GM18511 (cell line): ENCODE results near the gene SCAMP5.
A peak's percentile ranks its signal among the peaks of the same experiment; 100 is the strongest.

ENCODE experiments used
- ATAC-seq: cut with Tn5 transposase; IDR thresholded peaks from one replicate; pipeline ENCODE4 v1.9.1; 2021; ENCODE audit warnings: mild to moderate bottlenecking, moderate library complexity; ENCODE audit not compliant: unreplicated experiment

The SCAMP5 gene

DNA sequence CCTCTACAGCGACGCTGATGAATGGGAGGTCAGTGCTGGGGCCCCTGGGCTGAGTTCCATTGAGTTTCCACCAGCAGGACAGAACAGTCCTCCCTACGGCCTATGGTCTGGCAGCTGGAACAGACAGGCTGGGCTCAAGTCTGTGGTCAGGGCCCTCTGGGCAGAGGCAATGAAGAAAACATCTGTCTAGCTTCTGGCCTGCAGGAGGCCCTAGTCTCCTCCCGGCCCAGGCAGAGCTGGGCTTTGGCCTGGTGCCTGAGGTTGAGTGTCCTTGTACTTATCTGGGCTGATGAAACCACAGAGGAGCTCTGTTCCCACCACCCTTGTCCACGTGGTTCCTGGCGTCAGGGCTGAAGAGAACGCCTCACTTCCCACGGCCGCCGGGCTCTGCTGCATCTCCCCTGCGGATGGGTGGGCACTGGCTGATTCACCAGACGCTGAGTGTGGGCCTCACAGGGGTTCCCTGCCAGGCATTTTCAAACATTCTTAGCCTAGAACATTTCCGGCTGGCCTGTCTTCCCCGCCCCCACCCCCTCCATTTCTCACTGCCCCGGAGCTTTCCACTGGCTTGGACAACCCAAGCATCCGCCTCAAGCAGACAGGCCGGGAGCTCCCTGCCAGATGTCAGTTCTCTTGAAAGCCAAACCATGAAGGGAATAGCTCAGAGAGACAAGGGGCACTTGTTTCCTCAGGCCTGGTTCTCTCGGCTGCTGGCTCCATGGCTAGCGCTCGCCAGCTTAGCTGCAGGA lies 48.3 kb downstream of the SCAMP5 start:
- ATAC-seq = peak; percentile 38

DNA sequence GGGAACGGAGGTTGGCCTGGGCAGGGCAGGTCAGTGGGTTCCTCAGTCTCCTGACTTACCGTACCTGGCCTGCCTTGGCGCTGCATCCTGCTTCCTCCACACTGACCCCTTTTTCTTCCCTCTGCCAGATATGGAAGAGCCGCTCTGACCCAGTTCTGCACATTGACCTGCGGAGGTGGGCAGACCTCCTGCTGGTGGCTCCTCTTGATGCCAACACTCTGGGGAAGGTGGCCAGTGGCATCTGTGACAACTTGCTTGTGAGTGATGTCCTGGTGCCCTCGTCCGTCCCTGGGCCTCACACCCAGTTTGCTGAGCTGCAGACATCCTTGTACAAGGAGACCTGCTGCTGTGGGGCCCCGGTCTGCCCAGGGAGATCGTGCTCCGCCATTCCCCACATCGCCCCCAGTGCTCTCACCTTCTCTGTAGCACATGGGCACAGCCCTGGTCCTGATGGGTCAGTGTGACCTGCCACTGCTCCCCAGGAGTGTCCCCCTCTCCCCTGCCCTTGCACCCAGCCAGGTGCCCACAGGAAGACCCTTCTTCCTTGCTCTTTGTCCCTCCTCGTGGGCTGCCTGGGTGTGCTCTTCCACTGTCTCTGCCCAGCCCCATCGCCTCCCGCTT lies 49.0 kb downstream of the SCAMP5 start:
- no peak for ATAC-seq

DNA sequence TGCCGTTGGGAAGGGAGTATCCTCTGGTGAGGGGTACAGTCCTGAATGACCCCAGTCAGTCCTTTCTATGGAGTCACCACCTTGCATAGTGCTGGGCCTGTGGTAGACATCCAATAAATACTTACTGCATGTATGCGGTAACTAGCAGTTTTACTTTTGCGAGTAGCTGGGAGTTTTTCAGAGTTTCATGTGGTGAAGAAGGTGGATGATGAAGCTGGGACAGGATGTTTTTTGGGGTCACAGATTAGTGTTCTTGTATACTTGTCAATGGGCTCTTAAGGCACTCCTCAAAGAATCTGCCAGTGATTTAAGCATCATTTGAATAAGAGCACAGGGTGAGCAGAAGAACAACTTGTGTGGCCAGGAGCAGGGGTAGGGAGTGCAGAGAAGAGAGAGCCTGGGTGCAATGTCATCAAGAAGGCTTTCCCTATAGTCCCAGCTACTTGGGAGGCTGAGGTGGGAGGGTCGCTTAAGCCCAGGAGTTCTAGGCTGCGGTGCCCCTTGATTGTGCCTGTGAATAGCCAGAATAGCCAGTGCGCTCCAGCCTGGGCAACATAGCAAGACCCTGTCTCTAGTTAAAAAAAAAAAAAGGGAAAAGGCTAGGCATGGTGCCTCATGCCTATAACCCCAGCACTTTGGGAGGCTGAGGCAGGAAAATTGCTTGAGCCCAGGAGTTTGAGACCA lies 50.1 kb downstream of the SCAMP5 start:
- no peak for ATAC-seq

DNA sequence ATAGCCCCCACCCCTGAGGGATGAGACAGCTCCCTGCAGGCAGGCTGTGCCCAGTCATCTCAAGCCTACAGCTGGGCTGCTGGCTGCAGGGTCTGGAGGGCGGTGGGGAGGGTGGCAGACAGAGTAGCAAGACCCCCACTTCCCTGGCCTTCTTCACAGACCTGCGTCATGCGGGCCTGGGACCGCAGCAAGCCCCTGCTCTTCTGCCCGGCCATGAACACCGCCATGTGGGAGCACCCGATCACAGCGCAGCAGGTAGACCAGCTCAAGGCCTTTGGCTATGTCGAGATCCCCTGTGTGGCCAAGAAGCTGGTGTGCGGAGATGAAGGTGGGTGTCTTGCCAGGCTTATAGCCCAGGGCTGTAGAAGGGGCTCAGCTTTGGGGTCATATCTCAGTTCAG lies 53.0 kb downstream of the SCAMP5 start:
- ATAC-seq = no peak

DNA sequence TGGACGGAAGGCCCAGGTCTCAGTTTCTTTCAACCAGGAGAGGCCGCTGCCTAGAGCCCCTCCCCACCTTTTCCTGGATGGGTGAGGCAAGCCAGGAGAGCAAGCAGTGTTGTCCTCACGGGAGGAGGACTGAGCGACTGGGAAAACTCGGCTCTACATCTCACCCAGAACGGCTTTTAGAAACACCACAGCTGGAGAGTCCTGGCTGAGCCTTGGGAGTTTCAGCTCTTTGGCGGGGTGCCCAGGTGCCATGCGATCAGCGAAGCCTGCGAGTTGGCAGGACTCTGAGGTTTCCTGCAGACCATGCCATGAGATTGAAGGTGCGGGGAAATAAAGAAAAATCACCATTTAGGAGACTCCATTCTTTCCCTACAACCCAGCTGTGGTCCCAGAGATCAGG lies 54.0 kb downstream of the SCAMP5 start:
- no peak for ATAC-seq

DNA sequence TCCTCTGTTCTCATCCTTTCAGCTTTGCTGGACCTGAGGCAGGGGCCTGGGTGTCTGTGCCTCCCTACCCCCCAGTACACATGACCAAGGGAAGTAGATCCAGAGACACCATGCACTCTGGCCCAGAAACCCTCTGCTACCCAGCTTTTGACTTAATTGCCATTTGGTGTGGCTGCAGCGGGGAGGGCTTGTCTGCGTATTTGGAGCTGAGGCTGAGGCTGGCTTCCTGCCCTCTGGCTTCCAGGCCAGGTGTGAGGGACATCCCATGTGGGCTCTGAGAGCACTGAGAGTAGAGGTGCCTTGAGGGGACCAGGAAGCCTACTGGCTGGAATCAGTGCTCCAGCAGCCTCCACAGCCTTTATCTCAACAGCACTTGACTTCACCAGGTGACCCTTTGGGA lies 54.9 kb downstream of the SCAMP5 start:
- ATAC-seq = no peak

DNA sequence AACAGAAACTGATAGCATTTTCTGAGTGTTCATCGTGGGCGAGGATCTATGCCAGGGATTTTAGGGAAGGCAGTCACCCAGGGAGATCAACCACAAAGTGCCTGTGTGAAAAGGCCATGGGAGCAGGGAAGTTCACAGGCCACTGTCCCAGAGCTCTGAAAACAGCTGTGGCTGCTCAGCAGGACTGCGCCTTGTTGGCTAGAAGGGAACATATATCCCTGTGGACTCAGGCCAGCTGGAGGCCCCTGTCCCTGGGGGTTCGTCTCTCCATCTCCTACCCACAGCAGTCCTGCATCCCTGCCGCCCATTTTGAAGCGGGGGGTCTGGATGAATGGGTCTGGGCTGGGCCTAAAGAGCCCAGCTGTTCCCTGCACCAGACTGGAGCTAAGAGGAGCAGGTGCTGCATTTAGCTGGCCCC lies 55.8 kb downstream of the SCAMP5 start:
- ATAC-seq = no peak

GRCh38 chr15:75051711-75052110 lies 56.3 kb downstream of the SCAMP5 start:
- no peak for ATAC-seq

DNA sequence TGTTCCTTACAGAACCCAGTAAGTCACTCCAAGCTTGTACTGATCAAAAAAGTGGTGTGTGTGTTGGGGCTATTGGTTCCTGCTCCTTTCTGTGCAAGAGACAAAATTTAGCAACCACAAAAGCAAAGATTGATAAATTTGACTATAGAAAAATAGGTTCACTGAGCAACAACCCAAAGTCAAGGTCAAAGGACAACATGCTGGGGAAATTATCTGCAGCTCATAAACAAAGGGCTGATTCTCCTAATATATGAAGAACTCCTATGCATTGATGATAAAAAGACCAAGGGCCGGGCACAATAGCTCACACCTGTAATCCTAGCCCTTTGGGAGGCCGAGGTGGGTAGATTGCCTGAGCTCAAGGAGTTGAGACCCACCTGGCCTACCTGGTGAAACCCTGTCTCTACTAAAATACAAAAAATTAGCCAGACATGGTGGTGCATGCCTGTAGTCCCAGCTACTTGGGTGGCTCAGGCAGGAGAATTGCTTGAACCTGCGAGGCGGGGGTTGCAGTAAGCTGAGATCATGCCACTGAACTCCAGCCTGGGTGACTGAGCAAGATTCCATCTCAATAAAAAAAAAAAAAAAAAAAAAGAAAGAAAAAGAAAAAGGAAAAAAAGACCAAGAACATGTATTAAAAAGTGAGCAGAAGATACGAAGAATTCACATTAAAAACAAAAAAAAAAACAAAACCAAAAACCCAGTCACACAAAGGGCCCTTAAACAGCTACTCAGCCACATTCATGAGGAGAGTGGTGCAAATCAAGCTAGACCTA lies 57.8 kb downstream of the SCAMP5 start:
- no peak for ATAC-seq

GRCh38 chr15:75053748-75054125 lies 58.4 kb downstream of the SCAMP5 start:
- ATAC-seq = no peak

DNA sequence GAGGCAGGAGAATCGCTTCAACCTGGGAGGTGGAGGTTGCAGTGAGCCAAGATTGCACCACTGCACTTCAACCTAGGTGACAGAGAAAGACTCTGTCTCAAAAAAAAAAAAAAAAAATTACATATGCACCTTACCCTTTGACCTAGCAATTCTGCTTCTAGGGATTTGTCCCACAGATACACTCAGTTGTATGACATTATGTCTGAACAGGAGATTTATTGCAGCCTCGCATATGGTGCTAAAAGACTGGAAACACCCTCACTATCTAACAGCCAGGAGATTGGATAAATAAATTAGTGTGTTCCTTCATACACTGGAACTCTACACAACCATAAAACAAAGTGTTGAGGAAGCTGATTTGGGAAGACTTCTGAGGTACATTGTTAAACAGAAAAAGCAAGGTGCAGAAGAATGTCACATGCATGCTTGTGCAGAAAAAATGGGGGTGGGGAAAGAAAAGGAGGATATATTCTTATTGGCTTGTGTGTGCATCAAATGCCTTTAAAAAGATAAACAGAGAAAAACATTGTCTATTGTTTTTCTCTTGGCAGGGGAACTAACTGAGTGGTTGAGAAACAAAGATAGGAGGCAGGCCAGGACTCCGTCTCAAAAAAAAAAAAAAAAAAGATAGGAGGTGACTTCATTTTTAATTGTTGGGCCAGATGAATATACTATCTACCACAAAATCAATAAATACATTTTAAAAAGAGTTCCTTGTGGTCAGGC lies 59.0 kb downstream of the SCAMP5 start:
- ATAC-seq = no peak

GRCh38 chr15:75056036-75056435 lies 60.7 kb downstream of the SCAMP5 start:
- no peak for ATAC-seq

- no peak for ATAC-seq
Measured at GRCh38 chr15:75058127-75058905, 63.0 kb downstream of the SCAMP5 start.

- ATAC-seq = no peak
Measured at GRCh38 chr15:75059607-75060006, 64.2 kb downstream of the SCAMP5 start.

- ATAC-seq = no peak
Measured at GRCh38 chr15:75061272-75061671, 65.9 kb downstream of the SCAMP5 start.

DNA sequence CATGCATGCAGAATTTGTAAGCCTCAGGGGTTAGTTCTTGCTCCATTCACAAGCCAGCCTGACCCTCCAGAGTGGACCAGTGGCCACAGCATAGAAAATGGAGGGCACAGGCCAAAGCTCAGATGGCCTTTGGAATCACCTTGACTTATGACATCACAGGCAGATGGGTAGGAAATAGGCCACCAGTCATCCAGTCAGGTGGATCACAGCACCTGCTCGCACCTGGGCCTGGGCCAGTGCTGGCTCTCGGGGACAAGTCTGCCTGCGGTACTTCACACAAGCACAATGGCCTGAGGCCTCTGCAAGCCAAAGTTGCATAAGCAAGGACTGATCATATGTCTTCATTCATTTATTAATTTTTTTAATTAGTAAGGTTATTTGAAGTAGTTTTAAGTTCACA lies 67.3 kb downstream of the SCAMP5 start:
- ATAC-seq = no peak

DNA sequence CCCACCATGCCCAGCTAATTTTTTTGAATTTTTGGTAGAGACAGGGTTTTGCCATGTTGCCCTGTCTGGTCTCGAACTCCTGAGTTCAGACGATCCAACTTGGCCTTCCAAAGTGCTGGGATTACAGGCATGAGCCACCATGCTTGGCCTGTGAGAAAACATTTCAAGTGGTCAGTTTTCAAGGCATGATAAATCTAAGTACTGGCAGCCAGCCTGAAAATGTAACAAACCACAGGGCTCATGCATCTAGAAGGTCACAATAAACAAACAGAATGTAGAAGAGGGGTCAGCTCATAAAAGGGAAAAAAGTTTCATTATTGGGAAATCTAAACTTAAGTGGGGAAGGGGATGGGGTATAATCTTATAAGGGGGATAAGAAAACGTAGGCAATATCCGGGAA lies 68.0 kb downstream of the SCAMP5 start:
- no peak for ATAC-seq

- no peak for ATAC-seq
Measured at GRCh38 chr15:75063889-75064288, 68.5 kb downstream of the SCAMP5 start.

DNA sequence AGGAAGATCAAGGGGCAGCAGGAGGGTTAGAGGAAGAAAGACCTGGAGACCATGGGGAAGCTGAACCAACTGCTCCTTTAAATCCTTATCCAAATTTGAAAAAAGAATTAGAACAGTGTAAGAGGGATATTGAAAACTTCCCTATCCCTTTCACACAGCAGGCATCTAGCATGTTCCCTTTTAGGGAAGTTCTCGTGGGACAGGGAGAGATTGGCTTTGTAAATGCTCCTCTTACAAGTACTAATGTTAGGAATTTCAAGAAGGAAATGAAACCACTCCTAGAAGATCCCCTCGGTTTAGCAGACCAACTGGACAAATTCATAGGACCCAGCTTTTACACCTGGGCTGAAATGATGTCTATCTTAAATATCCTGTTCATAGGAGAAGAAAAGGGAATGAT lies 69.5 kb downstream of the SCAMP5 start:
- no peak for ATAC-seq

GRCh38 chr15:75065467-75065850 lies 70.1 kb downstream of the SCAMP5 start:
- no peak for ATAC-seq
